Sigmoid colon (tissue), 7 donors: ENCODE data around the gene ATP10A. TPM values are rescaled to one million over a fixed set of nuclear protein-coding genes. Genes with fewer than 3 reads are reported as not detected.

Experiments
- DNase-seq: peaks from one replicate; pipeline ENCODE4 v3.0.0-alpha.2; 2019
- H3K27ac ChIP-seq, 4 donors: fragments of 200-600 bp; sonication (generic); one replicate each; pipeline ENCODE4 v1.5.1; 2016 to 2019; ENCODE audit warnings: mild to moderate bottlenecking in 1 of 4
- H3K27me3 ChIP-seq, 3 donors: fragments of 200-600 bp; sonication (generic); one replicate each; pipeline ENCODE4 v1.5.1; 2019; ENCODE audit warnings: mild to moderate bottlenecking in 1 of 3
- H3K36me3 ChIP-seq, 4 donors: fragments of 200-600 bp; sonication (generic); one replicate each; pipeline ENCODE4 v1.5.1; 2016 to 2019
- H3K4me1 ChIP-seq, 4 donors: fragments of 200-600 bp; sonication (generic); one replicate each; pipeline ENCODE4 v1.5.1; 2017 to 2019
- H3K4me3 ChIP-seq, 4 donors: fragments of 200-600 bp; sonication (generic); one replicate each; pipeline ENCODE4 v1.5.1; 2017 to 2019; ENCODE audit warnings: mild to moderate bottlenecking in 2 of 4, moderate library complexity in 1 of 4
- H3K9me3 ChIP-seq, 4 donors: fragments of 200-600 bp in 3 of 4; sonication (generic) in 3 of 4; one replicate each; pipeline versions ENCODE4 v1.5.1 to v1.6.1; 2013 to 2019
- CTCF ChIP-seq, 4 experiments: fragments of 450-650 bp in 3 of 4; fragments of 200-600 bp in 1 of 4; IDR thresholded peaks; one replicate each; pipeline ENCODE4 v1.5.1; 2016 to 2019; ENCODE audit warnings: antibody characterized with exemption in 4 of 4, mild to moderate bottlenecking in 3 of 4, moderate library complexity in 2 of 4
- EP300 ChIP-seq, 4 donors: sonication (generic); formaldehyde crosslinking; IDR thresholded peaks; one replicate each; pipeline ENCODE4 v1.6.1; 2017; ENCODE audit warnings: antibody characterized with exemption in 4 of 4
- POLR2A ChIP-seq, 2 donors: fragments of 450-650 bp; IDR thresholded peaks; one replicate each; pipeline ENCODE4 v1.6.1; 2016; ENCODE audit warnings: antibody characterized with exemption in 2 of 2, mild to moderate bottlenecking in 2 of 2, moderate library complexity in 2 of 2
- POLR2AphosphoS5 ChIP-seq, 4 donors: sonication (generic); formaldehyde crosslinking; IDR thresholded peaks; one replicate each; pipeline ENCODE4 v1.6.1; 2017; ENCODE audit warnings: antibody characterized with exemption in 4 of 4
- WGBS, 2 donors: extraction: QIAGEN DNeasy Blood & Tissue Kit; methylation state at CpG; one replicate each; pipeline ENCODE4 v1.1.7; 2013; 5-methylcytosine and 5-hydroxymethylcytosine counted together
- intact Hi-C: fragments of 100-400 bp; cut with DNase I; formaldehyde crosslinking; loops from one replicate; pipeline ENCODE4 v1.15.1; 2023
- polyA plus RNA-seq, 3 donors: library from polyadenylated mRNA; stranded (reverse); fragments of 200-250 nt; gene quantifications; one replicate each; pipeline ENCODE4 v1.2.3, GENCODE V29; 2013
- total RNA-seq, 4 donors: library from RNA; depleted of rRNA; stranded (reverse); fragments of >200 nt; gene quantifications; one replicate each; pipeline ENCODE4 v1.1.0, GENCODE V29; 2016
- donor health status: healthy with polysubstance abuse.
- donor health status: Bipolar disorder and iron deficiency.
- donor health status: healthy.

The ATP10A gene
- total and polyA plus RNA-seq, 7 donors: 0.23 to 7.7 (median 2.9) TPM

DNA sequence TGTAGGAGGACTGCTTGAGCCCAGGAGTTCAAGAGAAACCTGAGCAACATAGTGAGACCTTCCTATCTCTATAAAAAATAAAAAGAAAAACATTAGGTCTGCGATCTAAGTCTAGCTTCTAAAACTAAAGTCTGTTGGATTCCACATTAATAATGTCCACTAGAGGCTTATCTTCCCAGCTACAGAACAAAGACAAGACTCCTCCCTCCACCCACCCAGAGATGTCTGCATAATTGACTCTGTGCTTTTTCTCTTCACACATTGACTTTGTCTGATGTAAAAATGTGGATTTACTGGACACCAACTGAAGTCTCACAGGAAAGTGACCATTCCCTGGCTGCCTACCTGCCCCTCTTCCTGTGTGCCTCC lies 91.8 kb downstream of the ATP10A start:
- WGBS, 2 donors: 85 to 96% methylated on average over 1 of the region's 1 CpG
- Histone ChIP-seq H3K4me3 (no peak overlapping the region), H3K4me1 (peaks cover 0 to 23% (median 16%) of the 10 kb centered on the region in 4 donors), H3K27me3 (no peaks in the 10 kb centered on the region), H3K9me3 (no peaks in the 10 kb centered on the region), H3K27ac (no peak overlapping the region), H3K36me3 (no peaks in the 10 kb centered on the region)
- TF ChIP-seq POLR2AphosphoS5 (IDR thresholded peaks at IDR 0.05) (no peak), EP300 (IDR thresholded peaks at IDR 0.05) (no peak)
- no peak for DNase-seq
- intact Hi-C loops: no loop called here

- no peaks in the 10 kb centered on the region for H3K27me3 ChIP-seq
- DNase-seq: no peak
- TF ChIP-seq POLR2AphosphoS5 (IDR thresholded peaks at IDR 0.05): no peak
- TF ChIP-seq POLR2A (IDR thresholded peaks at IDR 0.05): no peak
- no peak for TF ChIP-seq EP300 (IDR thresholded peaks at IDR 0.05)
- no peak for TF ChIP-seq CTCF (IDR thresholded peaks at IDR 0.05)
- intact Hi-C loops: no loop called here
- H3K36me3 ChIP-seq: no peaks in the 10 kb centered on the region
- H3K4me3 ChIP-seq: no peak overlapping the region
- H3K27ac ChIP-seq: no peak overlapping the region
- 83 to 89% methylated on average over 14 of the region's 14 CpGs for WGBS, 2 donors
- no peaks in the 10 kb centered on the region for H3K9me3 ChIP-seq
- H3K4me1 ChIP-seq: peaks cover 0 to 19% (median 13%) of the 10 kb centered on the region in 4 donors
These were observed 92.3 kb downstream of the ATP10A start for GRCh38 chr15:25770618-25771337.

DNA sequence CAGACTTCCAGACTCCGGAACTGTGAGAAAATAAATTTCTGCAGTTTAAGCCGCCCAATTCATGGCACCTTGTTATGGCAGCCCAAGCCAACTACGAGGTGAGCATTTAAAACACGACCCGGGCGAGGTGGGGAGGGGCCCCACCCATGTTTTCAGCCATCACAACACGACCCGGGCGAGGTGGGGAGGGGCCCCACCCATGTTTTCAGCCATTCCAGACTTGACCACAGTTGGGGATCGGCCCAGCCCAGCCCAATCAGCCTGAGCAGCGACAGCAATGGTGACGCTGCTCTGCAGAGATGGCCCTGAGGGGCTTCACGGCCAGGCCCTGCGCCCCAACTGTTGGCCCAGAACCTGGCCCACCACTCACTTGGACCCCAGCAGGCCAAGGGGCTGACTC lies 93.1 kb downstream of the ATP10A start:
- TF ChIP-seq EP300 (IDR thresholded peaks at IDR 0.05) (no peak), CTCF (IDR thresholded peaks at IDR 0.05) (no peak), POLR2AphosphoS5 (IDR thresholded peaks at IDR 0.05) (no peak), POLR2A (IDR thresholded peaks at IDR 0.05) (no peak)
- 88 to 94% methylated on average over 14 of the region's 14 CpGs for WGBS, 2 donors
- intact Hi-C loops: no loop called here
- Histone ChIP-seq H3K36me3 (no peaks in the 10 kb centered on the region), H3K4me1 (peaks cover 0 to 11% (median 6%) of the 10 kb centered on the region in 4 donors), H3K4me3 (no peak overlapping the region), H3K27ac (no peak overlapping the region), H3K27me3 (no peaks in the 10 kb centered on the region), H3K9me3 (no peaks in the 10 kb centered on the region)
- no peak for DNase-seq

GRCh38 chr15:25768271-25768670 lies 94.9 kb downstream of the ATP10A start:
- no peak for DNase-seq
- Histone ChIP-seq H3K27ac (no peak overlapping the region), H3K36me3 (no peaks in the 10 kb centered on the region), H3K4me1 (no peaks in the 10 kb centered on the region), H3K27me3 (no peaks in the 10 kb centered on the region), H3K9me3 (no peaks in the 10 kb centered on the region), H3K4me3 (no peak overlapping the region)
- TF ChIP-seq POLR2AphosphoS5 (IDR thresholded peaks at IDR 0.05) (no peak), CTCF (IDR thresholded peaks at IDR 0.05) (no peak), EP300 (IDR thresholded peaks at IDR 0.05) (no peak), POLR2A (IDR thresholded peaks at IDR 0.05) (no peak)
- WGBS, 2 donors: 93 to 98% methylated on average over 1 of the region's 1 CpG
- intact Hi-C loops: no loop called here

DNA sequence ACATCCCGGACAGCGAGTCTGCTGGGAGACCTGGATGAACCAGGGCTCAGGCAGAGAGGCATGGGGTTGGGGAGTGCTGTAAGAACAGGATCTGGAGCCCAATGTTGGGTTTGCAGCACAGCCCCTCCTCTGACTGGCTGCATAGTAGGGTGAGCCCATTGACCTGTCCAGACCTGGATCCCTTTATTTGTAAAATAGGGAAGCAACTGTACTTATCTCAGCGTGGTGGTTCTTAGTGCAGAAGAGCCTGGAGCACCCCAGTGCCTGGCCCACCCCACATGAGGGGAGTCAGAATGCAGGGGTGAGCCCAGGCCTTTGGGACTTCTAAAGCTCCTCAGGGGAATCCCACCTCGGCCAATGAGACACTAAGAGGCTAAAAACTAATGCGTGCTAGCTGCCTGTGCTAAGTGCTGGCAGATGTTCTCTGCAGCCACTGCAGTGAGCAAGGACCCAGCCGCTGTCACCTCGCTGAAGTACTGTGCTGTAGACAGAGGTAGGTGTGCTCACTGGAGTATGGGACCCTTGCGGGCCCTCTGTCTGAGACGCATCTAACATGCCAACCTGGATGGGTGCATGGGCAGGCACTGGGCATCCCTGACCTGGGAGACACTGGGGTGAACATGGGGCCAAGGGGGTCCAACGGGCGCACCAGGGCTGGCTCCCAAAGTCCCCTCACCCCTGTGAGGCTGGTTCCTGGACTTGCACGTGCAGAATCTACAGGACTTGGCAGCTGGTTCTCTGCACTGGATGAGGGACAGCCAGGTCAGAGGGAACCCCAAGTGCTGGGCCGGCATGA lies 95.6 kb downstream of the ATP10A start:
- Histone ChIP-seq H3K4me1 (no peaks in the 10 kb centered on the region), H3K36me3 (no peaks in the 10 kb centered on the region), H3K4me3 (no peak overlapping the region), H3K27me3 (no peaks in the 10 kb centered on the region), H3K27ac (no peak overlapping the region), H3K9me3 (no peaks in the 10 kb centered on the region)
- 94 to 95% methylated on average over 13 of the region's 13 CpGs for WGBS, 2 donors
- intact Hi-C loops: no loop called here
- DNase-seq: no peak
- no peak for TF ChIP-seq POLR2A (IDR thresholded peaks at IDR 0.05)
- no peak for TF ChIP-seq POLR2AphosphoS5 (IDR thresholded peaks at IDR 0.05)
- TF ChIP-seq EP300 (IDR thresholded peaks at IDR 0.05): no peak
- TF ChIP-seq CTCF (IDR thresholded peaks at IDR 0.05): no peak
